Right lobe of liver (tissue), 6 donors: ENCODE results near the gene ACOX3. TPM values are rescaled to one million over a fixed set of nuclear protein-coding genes. Genes with fewer than 3 reads are reported as not detected.

Experiments used
- ATAC-seq, 4 donors: fragments of 200-7000 bp; cut with Tn5 transposase; one replicate each; pipeline ENCODE4 v1.9.1; 2020; ENCODE audit warnings: mild to moderate bottlenecking in 4 of 4, moderate library complexity in 4 of 4
- DNase-seq, 3 donors: peaks; one replicate each; pipeline ENCODE4 v3.0.0-alpha.2; 2020
- H3K27ac ChIP-seq, 3 donors: fragments of 200-600 bp; one replicate each; pipeline ENCODE4 v1.8.0; 2022
- H3K27me3 ChIP-seq, 2 donors: fragments of 200-600 bp; one replicate each; pipeline ENCODE4 v1.8.0; 2022
- H3K36me3 ChIP-seq, 4 donors: fragments of 200-600 bp; sonication (generic) in 1 of 4; one replicate each; pipeline versions ENCODE4 v1.5.1 to v1.8.0; 2017 to 2022; ENCODE audit warnings: control low read depth in 1 of 4
- H3K4me1 ChIP-seq, 4 donors: fragments of 200-600 bp; sonication (generic) in 1 of 4; one replicate each; pipeline versions ENCODE4 v1.5.1 to v1.8.0; 2017 to 2022; ENCODE audit warnings: control low read depth in 1 of 4
- H3K4me3 ChIP-seq, 3 donors: fragments of 200-600 bp; one replicate each; pipeline ENCODE4 v1.8.0; 2022
- H3K9me3 ChIP-seq, 4 donors: fragments of 200-600 bp; sonication (generic) in 1 of 4; one replicate each; pipeline versions ENCODE4 v1.5.1 to v1.8.0; 2017 to 2022; ENCODE audit warnings: control low read depth in 1 of 4
- POLR2A ChIP-seq: fragments of 450-650 bp; IDR thresholded peaks from one replicate; pipeline ENCODE4 v1.6.1; 2017; ENCODE audit warnings: antibody characterized with exemption, mild to moderate bottlenecking
- WGBS: methylation state at CpG from one replicate; pipeline ENCODE4 v1.1.6; 2018; ENCODE audit warnings: low coverage, low lambda C conversion rate; ENCODE audit not compliant: insufficient coverage; ENCODE audit errors: missing lambda C conversion rate; 5-methylcytosine and 5-hydroxymethylcytosine counted together
- intact Hi-C, 2 donors: fragments of 100-400 bp; cut with DNase I; formaldehyde crosslinking; loops; one replicate each; pipeline versions ENCODE4 v1.11.2 to v1.14.1; 2022
- total RNA-seq, 6 experiments: library from RNA; depleted of rRNA in 2 of 6; stranded (reverse); fragments of >200 nt in 2 of 6; fragmentation: NEBNext Ultra II Directional in 3 of 6; extraction: Animal tissue kit (Norgen Biotek cat#: 25700) in 3 of 6; gene quantifications; one replicate each; pipeline versions ENCODE4 v1.1.0 to v1.2.4, GENCODE V29; 2016 to 2023
- TF ChIP-seq, protein P1 (sequence below), 4 donors: fragments of 200-600 bp in 3 of 4; fragments of 450-650 bp in 1 of 4; IDR thresholded peaks; one replicate each; pipeline versions ENCODE4 v1.5.1 to v1.8.0; 2016 to 2022; ENCODE audit warnings: antibody characterized with exemption in 4 of 4, mild to moderate bottlenecking in 2 of 4
- donor health status: DM: no; HTN: yes; CAD: no.
- donor health status: DM: no; HTN: no; CAD: no.
- donor health status: DM: no; HTN: no; CAD: no.
- donor health status: DM: no; HTN: yes; CAD: no.
- donor health status: DM: no; HTN: yes; CAD: no.

The ACOX3 gene
- total RNA-seq, 6 experiments from 2014 or later = 18.5 to 36.9 (median 21.9) TPM

DNA sequence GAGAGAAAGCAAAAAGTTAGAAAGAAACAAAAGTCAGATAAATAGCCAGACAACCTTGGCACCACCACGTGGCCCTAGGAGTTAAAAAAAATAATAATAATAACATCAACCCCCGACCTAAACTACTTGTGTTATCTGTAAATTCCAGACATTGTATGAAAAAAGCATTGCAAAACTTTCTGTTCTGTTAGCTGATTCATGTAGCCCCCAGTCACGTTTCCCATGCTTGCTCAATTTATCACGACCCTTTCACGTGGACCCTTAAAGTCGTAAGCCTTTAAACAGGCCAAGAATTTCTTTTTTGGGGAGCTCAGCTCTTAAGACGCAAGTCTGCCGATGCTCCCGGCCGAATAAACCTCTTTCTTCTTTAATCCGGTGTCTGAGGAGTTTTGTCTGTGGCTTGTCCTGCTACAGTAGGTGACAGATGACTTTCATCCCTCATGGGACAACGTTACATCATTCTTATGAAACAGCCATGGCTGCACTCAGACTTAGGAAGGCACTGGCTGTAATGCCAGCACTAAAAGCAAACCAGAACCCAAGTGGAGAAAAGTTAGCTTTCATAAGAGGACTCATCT, 520 bp downstream of the ACOX3 start:
- ATAC-seq = peak; percentile 54 to 66 (median 58)
- H3K4me3 ChIP-seq = peak overlapping the region; percentile 85 to 100 (median 99)
- 5% methylated on average over 12 of the region's 12 CpGs for WGBS
- intact Hi-C loops = no loop called here
- no peaks in the 10 kb centered on the region for H3K27me3 ChIP-seq
- peak overlapping the region; percentile 84 to 97 (median 92) for H3K27ac ChIP-seq
- H3K9me3 ChIP-seq = no peaks in the 10 kb centered on the region
- H3K36me3 ChIP-seq = no peaks in the 10 kb centered on the region
- TF ChIP-seq, protein P1, sequence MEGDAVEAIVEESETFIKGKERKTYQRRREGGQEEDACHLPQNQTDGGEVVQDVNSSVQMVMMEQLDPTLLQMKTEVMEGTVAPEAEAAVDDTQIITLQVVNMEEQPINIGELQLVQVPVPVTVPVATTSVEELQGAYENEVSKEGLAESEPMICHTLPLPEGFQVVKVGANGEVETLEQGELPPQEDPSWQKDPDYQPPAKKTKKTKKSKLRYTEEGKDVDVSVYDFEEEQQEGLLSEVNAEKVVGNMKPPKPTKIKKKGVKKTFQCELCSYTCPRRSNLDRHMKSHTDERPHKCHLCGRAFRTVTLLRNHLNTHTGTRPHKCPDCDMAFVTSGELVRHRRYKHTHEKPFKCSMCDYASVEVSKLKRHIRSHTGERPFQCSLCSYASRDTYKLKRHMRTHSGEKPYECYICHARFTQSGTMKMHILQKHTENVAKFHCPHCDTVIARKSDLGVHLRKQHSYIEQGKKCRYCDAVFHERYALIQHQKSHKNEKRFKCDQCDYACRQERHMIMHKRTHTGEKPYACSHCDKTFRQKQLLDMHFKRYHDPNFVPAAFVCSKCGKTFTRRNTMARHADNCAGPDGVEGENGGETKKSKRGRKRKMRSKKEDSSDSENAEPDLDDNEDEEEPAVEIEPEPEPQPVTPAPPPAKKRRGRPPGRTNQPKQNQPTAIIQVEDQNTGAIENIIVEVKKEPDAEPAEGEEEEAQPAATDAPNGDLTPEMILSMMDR (IDR thresholded peaks at IDR 0.05) = no peak
- TF ChIP-seq POLR2A = no peak
- DNase-seq = no peak
- peaks cover 0 to 47% (median 15%) of the 10 kb centered on the region in 4 donors for H3K4me1 ChIP-seq

DNA sequence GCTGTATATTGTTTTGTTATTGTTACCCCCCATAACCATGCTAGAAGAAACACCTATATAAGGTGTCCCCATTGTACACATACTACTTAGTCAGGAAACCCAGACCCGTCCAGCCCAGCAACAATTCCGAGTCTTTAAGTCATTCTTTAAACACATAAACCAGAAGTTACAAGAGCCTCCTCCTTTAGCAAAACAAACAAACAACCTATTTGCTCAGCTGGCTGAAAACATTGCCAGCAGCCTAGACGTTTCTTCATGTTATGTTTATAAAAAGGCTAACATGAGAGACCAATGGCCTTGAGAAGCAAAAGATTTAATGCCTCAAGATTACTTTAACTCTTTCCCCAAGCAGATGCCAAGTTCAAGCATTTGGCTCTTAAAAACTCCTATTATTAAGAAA, 1.4 kb downstream of the ACOX3 start:
- ATAC-seq (peak in 1 of 4 donors; percentile 2), DNase-seq (no peak)
- intact Hi-C loops = no loop called here
- H3K4me3 ChIP-seq = peak overlapping the region in 1 of 3 donors; percentile 100
- TF ChIP-seq, protein P1 (IDR thresholded peaks at IDR 0.05) = no peak
- TF ChIP-seq POLR2A = no peak
- H3K4me1 ChIP-seq = peaks cover 0 to 52% (median 15%) of the 10 kb centered on the region in 4 donors
- WGBS = 23% methylated on average over 3 of the region's 3 CpGs
- H3K27ac ChIP-seq = peak overlapping the region; percentile 84 to 97 (median 92)
- H3K9me3 ChIP-seq = no peaks in the 10 kb centered on the region
- no peaks in the 10 kb centered on the region for H3K36me3 ChIP-seq
- no peaks in the 10 kb centered on the region for H3K27me3 ChIP-seq

DNA sequence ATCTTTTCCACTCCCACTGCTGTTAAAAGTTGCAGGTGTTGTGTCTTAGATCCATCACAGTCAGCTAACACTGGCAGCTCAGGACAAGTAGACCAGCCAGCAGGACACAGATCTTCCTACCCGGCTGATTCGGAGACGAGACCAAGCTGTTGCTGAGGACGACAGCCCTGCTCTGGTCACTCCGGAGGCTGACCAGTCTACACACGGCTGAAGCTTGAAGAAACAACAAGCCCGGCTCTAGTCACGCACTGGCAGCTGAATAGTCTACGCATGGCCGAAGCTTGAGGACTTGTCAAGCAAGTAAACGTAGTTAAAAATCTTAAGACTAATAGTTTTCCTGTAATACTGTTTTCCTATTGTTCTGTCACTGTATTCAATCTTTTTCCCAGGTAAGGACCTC, 1.8 kb downstream of the ACOX3 start:
- no peak for TF ChIP-seq POLR2A
- TF ChIP-seq, protein P1 (IDR thresholded peaks at IDR 0.05) = no peak
- H3K9me3 ChIP-seq = no peaks in the 10 kb centered on the region
- ATAC-seq (no peak), DNase-seq (no peak)
- H3K4me1 ChIP-seq = peaks cover 0 to 52% (median 15%) of the 10 kb centered on the region in 4 donors
- H3K27me3 ChIP-seq = no peaks in the 10 kb centered on the region
- H3K36me3 ChIP-seq = no peaks in the 10 kb centered on the region
- intact Hi-C loops = no loop called here
- peak overlapping the region in 1 of 3 donors; percentile 97 for H3K27ac ChIP-seq
- no peak overlapping the region for H3K4me3 ChIP-seq
- 67% methylated on average over 10 of the region's 11 CpGs for WGBS

DNA sequence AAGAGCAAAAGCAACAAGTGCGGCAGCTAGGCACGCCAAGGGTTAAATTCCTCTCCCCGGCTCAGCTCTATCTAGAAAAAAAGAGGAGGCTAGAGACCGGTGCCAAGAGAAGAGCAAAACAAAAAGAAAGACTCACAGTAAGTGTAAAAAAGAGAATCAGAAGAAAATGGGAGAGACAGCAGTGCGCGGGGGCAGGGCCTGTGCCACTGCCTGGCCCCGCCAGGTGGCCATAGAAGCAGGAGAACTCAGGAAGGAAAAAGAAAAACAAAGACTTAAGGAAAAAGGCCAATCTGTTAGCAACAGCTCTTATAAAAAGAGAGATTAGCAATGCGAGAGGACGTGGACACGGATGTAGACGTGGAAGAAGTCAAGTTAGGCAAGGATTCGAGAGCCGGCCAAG, 3.2 kb downstream of the ACOX3 start:
- H3K27ac ChIP-seq = peak overlapping the region in 1 of 3 donors; percentile 20
- no peak for DNase-seq
- TF ChIP-seq POLR2A = no peak
- TF ChIP-seq, protein P1 (IDR thresholded peaks at IDR 0.05) = no peak
- no peaks in the 10 kb centered on the region for H3K36me3 ChIP-seq
- no peak overlapping the region for H3K4me3 ChIP-seq
- no peaks in the 10 kb centered on the region for H3K9me3 ChIP-seq
- intact Hi-C loops = no loop called here
- no peak for ATAC-seq
- H3K4me1 ChIP-seq = peaks cover 0 to 41% (median 14%) of the 10 kb centered on the region in 4 donors
- H3K27me3 ChIP-seq = no peaks in the 10 kb centered on the region
- 66% methylated on average over 13 of the region's 13 CpGs for WGBS
